SKM-1 treated with dmso at 0.1 percent for 144 hours (cell line): ENCODE data around the gene FAM200C.
"Not testable (repeated sequence)": the region's sequence is repeated elsewhere in the genome, so short reads cannot be mapped to it uniquely, and the experiment has no call there.

Source experiments
- DNase-seq: peaks from one replicate; lab custom pipeline; 2025; ENCODE audit not compliant: unreplicated experiment; lab: John Stamatoyannopoulos, UW

Gene FAM200C

DNA sequence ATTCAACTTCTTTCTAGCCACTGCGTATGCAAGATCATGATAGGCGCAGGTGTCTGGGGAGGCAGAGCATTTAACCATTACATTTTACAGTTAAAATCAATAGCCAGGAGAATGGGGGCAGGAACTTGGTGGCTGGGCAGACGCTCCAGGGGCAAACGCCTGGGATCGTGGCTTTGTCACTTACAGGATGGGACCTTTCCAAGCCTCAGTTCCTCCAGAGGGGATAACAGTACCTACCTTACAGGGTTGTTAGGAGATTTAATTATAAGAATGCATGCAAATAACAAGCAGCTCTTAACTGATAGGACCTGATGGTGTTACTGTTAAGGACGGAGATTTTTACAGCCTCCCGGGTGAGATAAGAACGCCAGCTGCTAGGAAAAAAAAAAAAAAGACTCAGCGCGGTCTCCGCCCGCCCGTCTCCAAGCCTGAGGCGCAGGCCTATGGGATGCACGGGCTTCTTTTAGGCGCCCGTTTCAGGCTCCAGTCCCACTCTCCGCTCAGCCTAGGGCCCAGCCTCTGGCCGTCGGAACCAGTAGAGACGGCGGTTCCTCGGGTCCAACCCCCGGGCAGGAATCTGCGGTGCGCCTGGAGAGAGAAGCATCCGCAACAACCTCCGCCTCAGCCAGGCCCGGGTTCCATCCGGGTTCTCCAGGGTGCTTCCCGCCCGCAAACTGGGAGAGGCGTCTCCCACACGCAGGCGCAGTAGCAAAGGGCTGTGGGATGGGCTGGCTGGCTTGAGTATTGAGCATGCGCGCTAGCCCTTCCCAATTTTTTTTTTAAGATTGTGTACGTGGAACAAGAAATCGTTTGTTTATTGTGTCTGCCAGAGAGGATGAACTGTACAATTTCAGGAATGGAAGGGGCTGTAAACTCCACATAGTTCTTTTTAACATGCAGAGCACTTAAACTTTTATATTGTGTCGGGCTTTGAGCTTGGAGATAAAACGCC is at the start of gene FAM200C:
FAM200C (minus strand) TSS at position 653 of the 952 bp plus-strand sequence. CDS start 4,564 bp downstream, outside the sequence.
- peak; percentile 85 for DNase-seq

DNA sequence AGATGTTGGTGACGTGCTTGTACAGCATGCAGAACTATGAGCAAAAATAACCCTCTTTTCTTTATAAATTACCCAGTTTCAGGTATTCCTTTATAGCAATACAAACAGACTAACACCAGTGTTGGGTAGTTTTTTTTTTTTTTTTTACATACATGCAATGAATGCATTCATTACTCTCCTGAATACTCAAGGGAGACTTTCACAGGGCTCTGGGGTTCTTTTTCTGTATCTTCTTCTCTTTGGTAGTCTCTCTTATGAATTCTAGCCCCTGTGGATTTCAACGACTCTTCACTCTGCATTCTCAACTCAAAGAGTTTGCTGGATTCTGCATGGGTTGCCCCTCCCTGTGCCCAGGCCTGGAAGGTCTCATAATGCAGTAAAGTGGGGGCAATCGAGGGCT is 49.6 kb upstream of the FAM200C start:
- no peak for DNase-seq

DNA sequence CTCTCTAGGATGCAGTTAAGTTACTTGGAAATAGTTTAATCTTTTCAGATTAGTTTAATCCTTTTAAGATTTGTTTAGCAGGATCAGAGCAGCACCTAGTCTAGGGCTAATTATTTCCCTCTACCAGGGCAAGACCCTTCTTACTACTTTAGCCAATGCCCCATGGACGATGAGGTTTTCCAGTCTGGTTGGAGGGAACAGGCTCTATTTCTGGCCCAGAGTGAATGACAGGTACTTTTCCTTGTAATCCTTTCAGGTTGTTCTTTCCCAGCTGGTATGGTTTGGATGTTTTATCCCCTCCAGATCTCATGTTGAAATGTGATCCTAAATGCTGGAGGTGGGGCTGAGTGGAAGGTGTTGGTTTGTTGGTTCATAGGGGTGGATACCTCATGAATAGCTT is 49.0 kb upstream of the FAM200C start:
- no peak for DNase-seq

DNA sequence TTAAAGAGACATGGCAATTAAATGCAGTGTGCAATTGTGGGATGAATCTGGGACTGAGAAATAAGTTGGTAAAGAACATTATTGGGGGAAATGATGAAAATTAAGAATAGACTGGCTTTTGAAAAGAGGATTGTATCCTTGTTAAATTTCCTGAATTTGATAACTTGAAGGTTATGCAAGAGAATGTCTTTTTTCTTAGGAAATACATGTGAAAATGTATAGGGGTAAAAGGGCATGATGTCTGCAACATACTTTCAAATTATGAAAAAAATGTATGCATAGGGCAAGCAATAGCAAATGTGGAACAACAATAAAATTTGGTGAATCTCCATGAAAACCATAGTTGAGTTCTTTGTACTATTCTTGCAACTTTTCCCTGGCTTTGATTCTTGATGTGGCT is 45.9 kb upstream of the FAM200C start:
- no peak for DNase-seq

DNA sequence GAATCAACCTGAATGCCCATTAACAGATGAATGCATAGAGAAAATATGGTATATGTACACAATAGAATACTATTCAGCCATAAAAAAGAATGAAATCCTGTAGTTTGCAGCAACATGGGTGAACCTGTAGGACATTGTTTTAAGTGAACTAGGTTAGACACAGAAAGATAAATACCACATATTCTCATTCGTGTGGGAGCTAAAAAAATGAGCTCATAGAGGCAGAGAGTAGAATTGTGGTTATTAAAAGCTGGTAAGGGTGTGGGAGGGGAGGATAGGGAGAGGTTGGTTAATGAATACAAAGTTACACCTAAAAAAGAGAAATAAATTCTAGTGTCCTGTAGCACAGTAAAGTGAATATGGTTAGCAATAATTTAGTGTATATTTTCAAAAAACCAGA is 45.3 kb upstream of the FAM200C start:
- DNase-seq: no peak

DNA sequence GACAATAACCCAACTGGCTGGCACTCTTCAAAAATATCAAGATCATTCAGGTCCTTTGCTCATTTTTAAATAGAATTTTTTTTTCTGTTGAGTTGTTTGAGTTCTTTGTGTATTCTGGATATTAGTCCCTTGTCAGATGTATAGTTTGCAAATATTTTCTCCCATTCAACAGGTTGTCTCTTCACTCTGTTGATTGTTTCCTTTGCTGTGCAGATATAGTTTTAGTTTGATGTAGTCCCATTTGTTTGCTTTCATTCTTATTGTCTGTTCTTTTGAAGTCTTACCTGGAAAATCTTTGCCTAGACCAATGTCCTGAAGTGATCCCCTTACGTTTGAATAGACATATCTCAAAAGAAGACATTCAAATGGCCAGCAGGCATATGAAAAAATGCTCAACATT is 44.6 kb upstream of the FAM200C start:
- DNase-seq: no peak

DNA sequence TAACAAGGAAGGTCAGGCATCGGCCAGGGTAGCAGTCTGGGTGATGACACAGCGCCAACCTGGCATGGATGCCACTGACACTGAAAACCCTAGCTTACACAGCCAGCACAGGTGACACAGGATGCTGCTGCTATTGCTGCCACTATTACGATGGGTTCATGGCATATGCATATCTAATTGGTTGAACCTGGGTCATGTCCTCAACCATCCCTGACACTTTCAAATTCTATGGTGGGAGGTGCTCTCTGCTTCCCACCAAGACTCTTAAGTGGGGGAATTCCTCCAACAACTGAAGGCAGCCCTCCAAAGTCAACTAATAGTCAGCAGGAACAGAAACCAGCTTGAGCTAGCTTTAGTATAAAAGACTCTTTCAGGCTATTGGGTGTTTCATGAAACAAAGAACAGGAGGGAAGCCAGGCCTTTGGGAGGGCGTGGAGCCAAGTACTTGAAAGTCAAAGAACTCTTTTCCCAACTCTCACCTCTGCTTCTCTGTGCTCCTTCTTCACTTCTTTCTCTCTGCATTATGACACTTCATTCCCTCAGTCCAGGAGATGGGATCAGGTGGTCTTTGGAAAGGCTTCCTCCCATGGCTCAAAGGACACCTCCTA is 43.1 kb upstream of the FAM200C start:
- no peak for DNase-seq

DNA sequence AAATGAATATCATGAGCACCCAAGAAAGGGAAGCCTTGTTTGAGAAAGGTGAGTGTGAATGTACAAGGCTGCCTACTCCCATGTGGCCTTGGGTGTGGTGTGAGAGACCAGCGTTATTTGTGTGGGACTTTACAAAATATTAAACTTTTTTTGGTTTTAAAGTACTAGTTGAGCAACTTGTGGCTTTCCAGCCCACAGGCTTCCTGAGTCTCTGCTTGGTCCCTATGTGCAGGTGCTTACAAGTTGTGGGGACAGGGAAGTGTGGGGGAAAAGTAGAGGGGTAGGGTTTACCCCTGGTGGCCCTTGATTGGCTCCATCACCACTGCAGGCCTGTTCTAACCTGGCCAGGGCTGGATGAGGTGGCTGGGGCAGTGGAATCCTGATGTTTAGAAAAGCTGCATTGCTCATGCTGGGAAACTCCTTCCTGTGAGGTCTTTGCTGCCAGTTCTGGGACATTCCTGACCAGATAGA is 41.5 kb upstream of the FAM200C start:
- DNase-seq: no peak

DNA sequence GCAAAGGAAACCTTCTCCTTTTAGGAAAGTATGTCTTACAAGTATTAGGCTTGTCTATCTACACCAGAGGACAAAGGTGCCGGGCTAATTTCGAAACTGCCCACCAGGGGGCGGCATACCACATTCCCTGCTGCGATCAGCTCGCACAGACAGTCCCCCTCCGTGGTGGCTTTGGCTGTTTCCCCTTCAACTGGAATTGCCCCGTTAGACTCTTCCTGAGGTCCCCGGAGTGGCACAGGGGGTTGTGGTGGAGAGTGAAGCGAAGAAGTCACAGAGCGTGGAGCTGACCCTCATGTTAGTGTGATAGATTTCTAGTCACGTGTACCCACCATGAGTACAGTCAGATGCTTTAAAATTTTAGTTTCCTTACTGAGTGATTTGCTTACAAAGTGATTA is 39.3 kb upstream of the FAM200C start:
- DNase-seq: peak; percentile 57

DNA sequence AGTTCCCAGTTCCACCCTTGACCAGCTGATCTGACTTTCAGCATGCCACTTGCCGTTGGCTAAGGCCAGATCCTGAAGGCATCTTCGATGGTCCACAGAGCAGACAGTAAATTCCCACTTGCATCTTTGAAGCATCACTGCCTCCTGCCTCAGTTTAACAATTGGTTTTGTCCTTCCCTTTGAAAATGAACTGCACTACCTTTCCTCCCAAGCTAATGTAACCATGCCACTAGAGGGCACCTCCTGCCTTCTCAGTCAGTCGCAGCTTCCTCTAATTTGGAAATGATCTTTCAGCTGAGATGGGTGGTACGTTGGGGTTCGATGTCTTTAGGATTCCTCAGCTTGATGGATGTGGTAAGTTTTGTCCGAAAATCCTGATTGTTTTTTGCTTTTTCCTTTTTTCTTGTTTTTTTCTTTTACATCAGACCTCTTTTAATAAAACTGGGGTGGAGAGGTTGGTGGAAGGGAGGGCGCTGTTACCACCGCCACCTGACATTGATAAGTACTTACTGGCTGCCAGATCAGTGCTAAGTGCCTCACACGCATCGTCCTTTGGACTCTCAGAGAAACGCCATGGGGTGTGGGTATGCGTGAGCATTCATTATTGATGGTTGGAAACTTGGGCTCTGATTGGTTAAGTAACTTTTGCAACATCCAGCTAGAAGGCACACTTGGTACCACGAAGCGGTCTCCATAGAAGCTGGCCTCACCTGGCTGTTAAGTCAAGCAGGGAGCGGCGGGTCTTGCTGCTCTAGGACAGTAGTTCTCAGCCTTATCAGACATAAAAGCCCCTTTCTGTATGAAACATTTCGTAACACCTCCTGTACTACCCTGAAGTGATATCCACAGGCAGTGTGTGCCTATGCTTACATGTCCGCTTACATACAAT is 38.7 kb upstream of the FAM200C start:
- DNase-seq: peak; percentile 73

DNA sequence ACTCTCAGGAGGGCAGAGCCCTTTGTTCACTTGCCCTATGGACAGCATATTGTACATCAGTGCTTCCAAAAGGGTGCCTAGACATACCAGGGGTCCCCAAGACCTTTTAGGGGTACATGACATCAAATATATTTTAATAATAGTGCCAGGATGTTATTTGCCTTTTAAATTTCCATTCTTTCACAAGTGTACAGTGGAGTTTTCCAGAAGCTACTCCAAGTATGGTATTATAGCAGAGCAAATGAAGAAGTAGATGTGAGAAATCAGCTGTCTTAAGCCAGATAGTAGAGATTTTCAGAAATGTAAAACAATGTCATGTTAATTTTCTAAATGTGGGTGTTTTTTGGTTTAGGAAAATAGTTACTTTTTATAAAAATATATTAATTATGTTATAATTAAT is 37.4 kb upstream of the FAM200C start:
- DNase-seq: no peak

DNA sequence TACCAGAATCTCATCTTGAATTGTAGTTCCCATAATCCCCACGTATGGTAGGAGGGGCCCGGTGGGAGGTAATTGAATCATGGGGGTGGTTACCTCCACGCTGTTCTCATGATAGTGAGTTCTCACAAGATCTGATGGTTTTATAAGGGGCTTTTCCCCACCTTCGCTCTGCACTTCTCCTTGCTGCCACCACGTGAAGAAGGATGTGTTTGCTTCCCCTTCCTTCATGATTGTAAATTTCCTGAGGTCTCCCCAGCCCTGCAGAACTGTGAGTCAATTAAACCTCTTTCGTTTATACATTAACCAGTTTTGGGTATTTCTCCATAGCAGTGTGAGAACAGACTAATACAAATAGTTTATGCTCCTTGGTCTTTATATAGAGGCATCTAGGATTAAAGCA is 36.8 kb upstream of the FAM200C start:
- DNase-seq: not testable (repeated sequence)

DNA sequence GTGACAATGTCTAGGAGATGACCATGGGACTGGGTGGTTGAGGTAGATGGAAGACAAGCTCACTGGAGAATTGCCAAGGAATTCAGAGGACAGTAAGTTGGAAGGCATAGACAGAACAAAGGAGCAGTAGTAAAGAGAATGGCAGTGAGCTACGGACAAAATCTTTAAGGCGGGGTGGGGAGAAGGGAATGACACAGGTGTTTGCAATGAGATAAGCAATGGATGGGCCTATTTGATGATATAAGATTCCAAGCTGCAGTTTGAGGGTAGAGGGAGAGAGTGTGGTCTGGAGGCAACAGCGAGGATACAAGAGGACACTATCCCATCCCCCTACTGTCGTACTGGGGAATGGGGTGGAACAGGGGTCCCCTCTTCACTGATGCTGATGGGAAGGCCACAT is 36.2 kb upstream of the FAM200C start:
- no peak for DNase-seq

DNA sequence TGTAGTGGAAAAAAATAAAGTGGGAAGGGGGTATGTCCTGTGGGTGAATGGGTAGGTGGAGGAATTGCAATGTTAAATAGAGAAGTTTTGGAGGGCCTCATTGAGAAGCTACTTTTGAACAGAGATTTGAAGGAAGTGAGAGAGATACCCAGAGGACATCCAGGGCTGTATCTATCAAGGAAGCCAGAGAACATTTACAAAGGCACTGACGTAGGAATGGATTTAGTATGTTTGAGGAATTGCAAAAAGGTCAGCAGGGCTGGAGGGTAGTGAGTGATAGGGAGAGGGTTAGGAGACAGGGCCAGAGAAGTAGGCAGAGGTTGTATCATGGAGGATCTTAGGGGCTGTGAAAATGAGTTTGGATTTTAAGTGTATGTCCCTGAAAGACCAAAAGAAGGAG is 35.7 kb upstream of the FAM200C start:
- DNase-seq: no peak

DNA sequence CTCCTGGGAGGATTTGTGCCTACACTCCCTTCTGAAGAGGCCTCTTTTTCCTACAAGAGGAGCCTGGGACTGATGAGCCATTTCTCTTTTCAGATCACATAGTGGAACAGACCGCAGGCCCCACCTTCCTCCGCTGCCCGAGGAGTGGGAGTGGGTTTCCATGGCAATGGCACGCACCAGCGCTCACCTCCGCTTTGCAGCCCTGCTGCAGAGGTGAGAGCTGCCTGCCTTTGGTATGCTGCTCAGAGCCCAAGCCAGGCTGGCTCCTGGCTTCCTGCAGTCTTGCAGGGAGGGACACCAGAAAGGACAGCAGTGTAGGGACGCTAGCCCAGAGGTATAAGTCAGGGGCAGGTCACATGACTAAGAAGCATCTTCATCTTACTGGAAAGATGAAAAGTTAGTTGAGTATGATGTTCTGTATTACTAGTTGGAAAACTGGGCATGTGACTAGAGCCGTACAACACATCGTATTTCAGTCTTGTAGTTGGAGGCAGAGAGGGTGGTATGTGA is 34.2 kb upstream of the FAM200C start:
- DNase-seq: no peak

DNA sequence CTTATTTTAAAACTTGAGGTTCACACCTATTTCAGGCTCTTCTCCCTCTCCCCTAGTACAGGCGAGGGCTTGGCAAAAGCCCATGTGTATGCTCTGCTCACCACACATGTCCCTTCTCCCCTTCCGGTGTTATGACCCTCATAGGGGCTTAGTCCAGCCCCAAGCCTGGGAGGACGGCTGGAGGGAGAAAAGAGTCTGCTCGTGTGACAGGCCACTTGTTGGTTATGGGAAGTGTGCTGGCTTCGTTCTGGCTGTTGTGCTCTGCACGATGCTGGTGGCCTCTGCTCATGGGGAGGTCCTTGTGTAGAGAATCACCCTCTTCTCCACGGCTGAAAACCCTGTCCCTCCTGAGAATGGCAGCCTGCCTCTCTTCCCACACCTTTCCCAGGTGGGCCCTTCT is 32.9 kb upstream of the FAM200C start:
- DNase-seq: no peak

DNA sequence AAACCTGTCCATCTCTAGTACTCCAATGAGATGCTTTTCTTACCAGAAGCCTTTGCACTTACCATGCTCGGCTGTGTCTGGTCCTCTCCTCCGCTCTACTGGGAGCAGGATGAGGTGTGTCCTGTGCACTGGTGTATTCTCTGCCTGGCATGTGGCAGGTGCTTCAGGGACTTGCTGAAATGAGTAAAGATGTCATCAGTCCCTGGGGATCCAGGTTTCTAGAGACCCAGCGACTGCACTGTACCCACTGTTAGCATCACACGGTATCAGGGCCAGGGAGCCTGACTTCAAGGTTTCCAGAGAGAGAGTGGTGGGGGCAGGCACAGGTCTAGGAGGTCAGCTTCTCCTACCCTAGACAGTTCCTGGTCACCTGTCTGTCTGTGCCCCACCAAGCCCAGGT is 32.3 kb upstream of the FAM200C start:
- no peak for DNase-seq

DNA sequence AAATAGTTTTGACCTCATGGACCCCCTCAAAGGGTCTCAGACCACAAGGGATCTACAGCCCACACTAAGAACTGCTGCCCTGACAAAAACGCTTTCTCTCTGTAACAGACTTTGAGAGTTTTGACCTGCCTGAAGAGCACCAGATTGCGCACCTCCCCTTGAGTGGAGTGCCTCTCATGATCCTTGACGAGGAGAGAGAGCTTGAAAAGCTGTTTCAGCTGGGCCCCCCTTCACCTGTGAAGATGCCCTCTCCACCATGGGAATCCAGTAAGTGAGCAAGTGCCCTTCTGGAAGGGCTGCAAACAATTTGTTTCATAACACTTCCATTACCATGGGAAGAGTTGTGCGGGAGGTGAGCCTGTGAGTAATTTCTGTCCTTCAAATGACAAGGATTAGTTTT is 27.8 kb upstream of the FAM200C start:
- DNase-seq: no peak

DNA sequence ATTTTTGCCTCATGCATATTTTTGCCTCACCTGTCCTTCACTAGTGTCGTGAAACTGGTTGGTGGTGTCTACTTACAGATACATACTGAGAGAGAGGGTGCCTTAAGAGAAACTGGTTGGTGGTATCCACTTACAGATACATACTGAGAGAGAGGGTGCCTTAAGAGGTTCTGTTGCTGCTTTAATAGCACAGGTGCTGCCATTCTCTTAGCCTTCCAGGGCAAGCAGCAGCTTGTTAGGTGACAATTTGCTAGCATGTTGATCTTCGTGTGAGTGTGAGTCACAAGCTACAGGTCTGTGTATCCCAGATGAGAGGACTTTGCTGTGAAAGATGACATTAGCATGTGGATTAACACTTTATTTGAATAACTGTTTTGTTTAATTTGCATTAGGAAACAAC is 23.2 kb upstream of the FAM200C start:
- no peak for DNase-seq

DNA sequence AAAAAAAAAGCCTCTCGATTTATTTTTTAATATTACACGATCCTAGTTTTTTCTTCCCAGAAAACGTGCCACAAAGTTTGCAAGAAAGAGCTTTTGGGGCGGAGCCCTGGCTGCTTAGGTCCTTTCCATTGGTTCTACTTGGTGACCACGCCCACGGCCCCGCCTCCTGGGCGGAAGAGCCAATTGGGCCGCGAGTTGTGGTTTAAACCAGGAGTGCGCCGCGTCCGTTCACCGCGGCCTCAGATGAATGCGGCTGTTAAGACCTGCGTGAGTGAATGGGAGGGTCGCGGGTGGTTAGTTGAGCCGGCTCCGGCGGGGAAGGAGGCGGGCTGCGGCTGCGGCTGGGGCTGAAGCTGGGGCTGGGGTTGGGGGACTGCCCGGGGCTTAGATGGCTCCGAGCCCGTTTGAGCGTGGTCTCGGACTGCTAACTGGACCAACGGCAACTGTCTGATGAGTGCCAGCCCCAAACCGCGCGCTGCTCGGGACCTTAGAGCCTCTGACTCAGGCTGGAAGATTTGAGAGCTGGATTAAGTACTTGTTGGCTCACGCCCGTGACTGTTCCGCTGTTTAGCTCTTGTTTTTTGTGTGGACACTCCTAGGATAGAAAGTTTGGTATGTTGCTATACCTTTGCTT is 21.9 kb upstream of the FAM200C start, which contains the start of gene PTTG1:
PTTG1 (plus strand) TSS at position 231 of the 634 bp plus-strand sequence. CDS start 458 bp downstream, outside the sequence.
- peak; percentile 89 for DNase-seq

DNA sequence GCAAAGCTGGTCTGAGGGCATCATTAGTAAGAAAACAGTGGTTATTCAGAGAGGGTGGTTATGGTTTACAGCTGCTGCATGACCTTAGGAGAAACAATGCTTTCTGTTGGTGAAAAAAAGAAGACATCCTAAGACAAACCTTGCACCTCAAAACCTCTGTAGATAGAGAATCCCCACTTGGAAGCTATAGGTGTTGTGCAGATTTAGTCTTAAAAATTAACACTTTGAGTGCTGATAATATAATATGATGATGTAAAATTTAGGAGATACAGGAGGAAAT is 20.4 kb upstream of the FAM200C start:
- DNase-seq: no peak
